ENCODE results near the gene ADRA1B.

The ADRA1B gene

GRCh38 chr5:159992566-159992965 lies 76.3 kb downstream of the ADRA1B start:
- TF ChIP-seq POLR2AphosphoS5 (IDR thresholded peaks at IDR 0.05; ENCODE audit: low read depth, low read length), result no peak
- TF ChIP-seq SIN3A (IDR thresholded peaks at IDR 0.05; ENCODE audit: borderline replicate concordance, insufficient read depth, low read length), result no peak
- TF ChIP-seq TAF1 (IDR thresholded peaks at IDR 0.05; ENCODE audit: borderline replicate concordance, insufficient read depth, low read length), result no peak
- TF ChIP-seq FOXP2 (optimal IDR thresholded peaks at IDR 0.05; ENCODE audit: borderline replicate concordance, extremely low read depth, extremely low read length, insufficient read depth), result no peak
- TF ChIP-seq REST (IDR thresholded peaks at IDR 0.05; ENCODE audit: insufficient read depth in 1 of 2, low read depth in 2 of 2, low read length in 2 of 2), result no peak

- no peak for TF ChIP-seq FOXP2 (optimal IDR thresholded peaks at IDR 0.05; ENCODE audit: borderline replicate concordance, extremely low read depth, extremely low read length, insufficient read depth)
- no peak for TF ChIP-seq SIN3A (IDR thresholded peaks at IDR 0.05; ENCODE audit: borderline replicate concordance, insufficient read depth, low read length)
- TF ChIP-seq REST (IDR thresholded peaks at IDR 0.05; ENCODE audit: insufficient read depth in 1 of 2, low read depth in 2 of 2, low read length in 2 of 2), result no peak
- TF ChIP-seq TAF1 (IDR thresholded peaks at IDR 0.05; ENCODE audit: borderline replicate concordance, insufficient read depth, low read length), result no peak
- no peak for TF ChIP-seq POLR2AphosphoS5 (IDR thresholded peaks at IDR 0.05; ENCODE audit: low read depth, low read length)
Measured at GRCh38 chr5:159993194-159993593, 76.9 kb downstream of the ADRA1B start.

GRCh38 chr5:159995907-159996306 lies 79.6 kb downstream of the ADRA1B start:
- TF ChIP-seq REST (IDR thresholded peaks at IDR 0.05; ENCODE audit: insufficient read depth in 1 of 2, low read depth in 2 of 2, low read length in 2 of 2), result no peak
- TF ChIP-seq FOXP2 (optimal IDR thresholded peaks at IDR 0.05; ENCODE audit: borderline replicate concordance, extremely low read depth, extremely low read length, insufficient read depth), result no peak
- no peak for TF ChIP-seq TAF1 (IDR thresholded peaks at IDR 0.05; ENCODE audit: borderline replicate concordance, insufficient read depth, low read length)
- TF ChIP-seq POLR2AphosphoS5 (IDR thresholded peaks at IDR 0.05; ENCODE audit: low read depth, low read length), result no peak
- no peak for TF ChIP-seq SIN3A (IDR thresholded peaks at IDR 0.05; ENCODE audit: borderline replicate concordance, insufficient read depth, low read length)

GRCh38 chr5:160001457-160001856 lies 85.2 kb downstream of the ADRA1B start:
- TF ChIP-seq FOXP2 (optimal IDR thresholded peaks at IDR 0.05; ENCODE audit: borderline replicate concordance, extremely low read depth, extremely low read length, insufficient read depth) (no peak), TAF1 (IDR thresholded peaks at IDR 0.05; ENCODE audit: borderline replicate concordance, insufficient read depth, low read length) (no peak), POLR2AphosphoS5 (IDR thresholded peaks at IDR 0.05; ENCODE audit: low read depth, low read length) (no peak), REST (IDR thresholded peaks at IDR 0.05; ENCODE audit: insufficient read depth in 1 of 2, low read depth in 2 of 2, low read length in 2 of 2) (no peak), SIN3A (IDR thresholded peaks at IDR 0.05; ENCODE audit: borderline replicate concordance, insufficient read depth, low read length) (no peak)

- TF ChIP-seq POLR2AphosphoS5 (IDR thresholded peaks at IDR 0.05; ENCODE audit: low read depth, low read length), result no peak
- TF ChIP-seq FOXP2 (optimal IDR thresholded peaks at IDR 0.05; ENCODE audit: borderline replicate concordance, extremely low read depth, extremely low read length, insufficient read depth), result no peak
- TF ChIP-seq SIN3A (IDR thresholded peaks at IDR 0.05; ENCODE audit: borderline replicate concordance, insufficient read depth, low read length), result no peak
- TF ChIP-seq TAF1 (IDR thresholded peaks at IDR 0.05; ENCODE audit: borderline replicate concordance, insufficient read depth, low read length), result no peak
- TF ChIP-seq REST (IDR thresholded peaks at IDR 0.05; ENCODE audit: insufficient read depth in 1 of 2, low read depth in 2 of 2, low read length in 2 of 2), result no peak
Measured at GRCh38 chr5:160007514-160007913, 91.2 kb downstream of the ADRA1B start.
